ENCODE data around the gene CFAP44. TPM values are rescaled to one million over a fixed set of nuclear protein-coding genes. Genes with fewer than 3 reads are reported as not detected.

The CFAP44 gene
- total and polyA plus RNA-seq, 2 of the 13 experiments (the other 11 are each of a cell fraction or from before 2014, with no cell fraction given), result 1.7 to 4.7 TPM

GRCh38 chr3:113485161-113485609, 43.9 kb upstream of the CFAP44 start:
- Histone ChIP-seq H3K9me3 (ENCODE audit: low read length) (no peaks in the 10 kb centered on the region), H3K27me3 (ENCODE audit: control insufficient read depth in 1 of 2, insufficient read depth in 2 of 2, low read length in 2 of 2) (no peaks in the 10 kb centered on the region), H3K79me2 (ENCODE audit: insufficient read depth, low read length) (no peaks in the 10 kb centered on the region), H3K27ac (ENCODE audit: extremely low read length, insufficient read depth, low read length) (peak overlapping the region; percentile 29), H4K20me1 (ENCODE audit: insufficient read depth, low read length) (no peaks in the 10 kb centered on the region), H3K36me3 (replicated peaks in 1 of 2; ENCODE audit: control insufficient read depth in 1 of 2, insufficient read depth in 2 of 2, low read length in 2 of 2) (0 out of 5 replicates have a peak, but pooled peaks cover 0 to 4% of the 10 kb centered on the region in 2 experiments), H3K4me3 (replicated peaks in 1 of 3; ENCODE audit: insufficient read depth in 1 of 3, low read depth in 2 of 3, low read length in 3 of 3) (no peak overlapping the region; a peak in 1 of 6 replicates), H3K4me2 (ENCODE audit: low read depth, low read length) (peak overlapping the region; percentile 16; the same call in 1 of the 2 replicates), H3K4me1 (ENCODE audit: insufficient read depth, low read length) (peaks cover 12% of the 10 kb centered on the region), H2AFZ (ENCODE audit: low read length) (no peak overlapping the region), H3K9ac (ENCODE audit: insufficient read depth, low read depth, low read length) (no peak overlapping the region)
- no peak for FAIRE-seq
- POLR2A ChIA-PET, result interaction anchor here (1.5 kb wide), 1 partner anchor 30 kb away, joined by 5 read pairs; the partner anchor contains the start of gene SPICE1
- CTCF ChIA-PET (ENCODE audit: low intra/inter-chr PET ratio, low total read pairs), result no interaction called here
- intact Hi-C loops (cut with micrococcal nuclease; ENCODE audit: unreplicated experiment), result no loop called here
- peak; percentile 53 for DNase-seq (ENCODE audit: low spot score)
- in situ Hi-C loops (cut with HindIII; ENCODE audit: extremely low pct_ligation_motif_present, low pct_unique_long_range_greater_than_20kb), result no loop called here
- WGBS (ENCODE audit: low lambda C conversion rate), result 64% methylated on average over 8 of the region's 8 CpGs
- ATAC-seq, result peak; percentile 81
- no TSS peak for BruUV-seq (replicated peaks)
- no peak for TF ChIP-seq FOXA1 (IDR thresholded peaks at IDR 0.05)
- peak; percentile 84 for TF ChIP-seq FOXA1 (CRISPR knock-in tag; IDR thresholded peaks at IDR 0.05)
- TF ChIP-seq PLRG1 (conservative IDR thresholded peaks at IDR 0.05), result no peak
- TF ChIP-seq ZNF18 (CRISPR knock-in tag; IDR thresholded peaks at IDR 0.05; ENCODE audit: insufficient replicate concordance), result no peak
- no peak for TF ChIP-seq ZNF225 (CRISPR knock-in tag; IDR thresholded peaks at IDR 0.05)
- no peak for TF ChIP-seq ZNF672 (CRISPR knock-in tag; IDR thresholded peaks at IDR 0.05)
- TF ChIP-seq ZNF644 (CRISPR knock-in tag; IDR thresholded peaks at IDR 0.05; ENCODE audit: low read depth), result no peak
- no peak for TF ChIP-seq EED (CRISPR knock-in tag; IDR thresholded peaks at IDR 0.05)
- no peak for TF ChIP-seq RERE (CRISPR knock-in tag; IDR thresholded peaks at IDR 0.05; ENCODE audit: low read depth)
- TF ChIP-seq ZNF326 (CRISPR knock-in tag; IDR thresholded peaks at IDR 0.05; ENCODE audit: borderline replicate concordance), result no peak
- no peak for TF ChIP-seq MIER3 (CRISPR knock-in tag; IDR thresholded peaks at IDR 0.05; ENCODE audit: borderline replicate concordance)
- TF ChIP-seq ZNF577 (CRISPR knock-in tag; IDR thresholded peaks at IDR 0.05; ENCODE audit: borderline replicate concordance, low read depth), result no peak
- TF ChIP-seq MAX (IDR thresholded peaks at IDR 0.05), result no peak
- no peak for TF ChIP-seq EEA1 (CRISPR knock-in tag; IDR thresholded peaks at IDR 0.05; ENCODE audit: borderline replicate concordance)
- no peak for TF ChIP-seq HCFC1 (IDR thresholded peaks at IDR 0.05; ENCODE audit: low read depth, low read length)
- TF ChIP-seq ZBTB7A (CRISPR knock-in tag; IDR thresholded peaks at IDR 0.05), result no peak
- peak; percentile 38 for TF ChIP-seq YY1 (IDR thresholded peaks at IDR 0.05; ENCODE audit: insufficient read depth, insufficient replicate concordance, low read depth, low read length)
- TF ChIP-seq KMT2B (CRISPR knock-in tag; IDR thresholded peaks at IDR 0.05), result no peak
- no peak for TF ChIP-seq NONO (IDR thresholded peaks at IDR 0.05)
- TF ChIP-seq NONO (CRISPR knock-in tag; conservative IDR thresholded peaks at IDR 0.05), result no peak
- no peak for TF ChIP-seq TOE1 (CRISPR knock-in tag; IDR thresholded peaks at IDR 0.05)

Measured in HepG2 (cell line).